GM18870 (cell line): Measurements from ENCODE around the gene ANKMY1.

ENCODE experiments used
- ATAC-seq: cut with Tn5 transposase; IDR thresholded peaks from one replicate; pipeline ENCODE4 v1.9.1; 2021; ENCODE audit warnings: moderate library complexity; ENCODE audit not compliant: unreplicated experiment

Gene ANKMY1

DNA sequence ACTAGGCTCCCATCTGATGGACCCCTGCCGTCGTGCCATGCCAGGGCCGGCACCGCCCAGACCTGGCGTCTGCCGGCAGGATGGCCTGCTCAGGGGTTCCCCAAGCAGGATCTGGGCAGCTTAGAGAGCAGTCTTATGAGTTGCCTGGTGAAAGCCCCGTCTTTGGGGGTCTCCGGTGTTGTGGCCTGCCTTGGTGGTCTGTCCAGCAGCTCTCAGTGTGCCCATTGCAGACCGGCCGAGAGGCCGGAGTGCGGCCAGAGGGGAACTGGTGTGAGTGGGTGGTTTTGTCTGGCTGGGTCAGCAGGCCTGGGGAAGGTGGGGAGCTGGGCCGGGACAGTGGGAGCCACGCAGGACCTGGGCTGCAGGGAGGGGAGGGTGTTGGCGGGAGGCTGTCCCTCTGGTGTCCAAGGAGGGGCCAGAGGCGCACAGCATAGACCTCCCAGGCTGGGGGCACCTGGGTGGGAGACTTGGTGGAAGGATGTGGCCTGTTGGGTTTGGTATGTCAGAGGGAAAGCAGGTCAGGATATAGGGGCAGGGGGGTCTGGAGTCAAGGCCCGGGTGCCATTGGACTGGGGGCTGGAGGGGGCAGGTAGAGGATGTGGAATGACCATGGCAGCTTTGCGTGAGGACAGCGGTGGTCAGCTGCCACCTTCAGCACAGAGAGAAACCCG is 105.9 kb downstream of the ANKMY1 start:
- no peak for ATAC-seq

DNA sequence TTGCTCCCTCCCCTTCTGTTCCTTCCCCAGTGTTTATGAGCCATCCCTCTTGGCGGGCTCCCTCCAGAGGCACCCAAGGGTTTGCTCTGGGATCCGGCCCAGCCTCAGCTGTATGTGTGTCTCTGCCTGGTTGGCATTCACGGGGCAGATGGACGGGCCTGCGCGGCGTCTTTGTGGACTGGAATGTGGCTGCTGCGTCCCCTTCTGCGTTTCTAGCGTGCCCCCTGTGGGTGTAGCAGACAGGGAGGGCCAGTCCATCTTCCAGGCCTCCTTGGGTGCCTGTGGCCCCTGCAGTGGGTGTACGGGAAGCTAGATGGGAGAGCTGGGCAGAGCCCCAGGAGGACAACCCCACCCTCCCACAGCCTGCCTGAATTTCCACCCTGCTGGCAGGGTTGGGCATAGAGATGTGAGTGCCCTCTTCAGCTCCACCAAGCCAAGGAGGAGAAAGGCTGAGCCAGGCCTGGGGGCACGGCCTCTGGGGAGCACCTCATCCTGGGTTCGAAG is 106.6 kb downstream of the ANKMY1 start:
- ATAC-seq: no peak

DNA sequence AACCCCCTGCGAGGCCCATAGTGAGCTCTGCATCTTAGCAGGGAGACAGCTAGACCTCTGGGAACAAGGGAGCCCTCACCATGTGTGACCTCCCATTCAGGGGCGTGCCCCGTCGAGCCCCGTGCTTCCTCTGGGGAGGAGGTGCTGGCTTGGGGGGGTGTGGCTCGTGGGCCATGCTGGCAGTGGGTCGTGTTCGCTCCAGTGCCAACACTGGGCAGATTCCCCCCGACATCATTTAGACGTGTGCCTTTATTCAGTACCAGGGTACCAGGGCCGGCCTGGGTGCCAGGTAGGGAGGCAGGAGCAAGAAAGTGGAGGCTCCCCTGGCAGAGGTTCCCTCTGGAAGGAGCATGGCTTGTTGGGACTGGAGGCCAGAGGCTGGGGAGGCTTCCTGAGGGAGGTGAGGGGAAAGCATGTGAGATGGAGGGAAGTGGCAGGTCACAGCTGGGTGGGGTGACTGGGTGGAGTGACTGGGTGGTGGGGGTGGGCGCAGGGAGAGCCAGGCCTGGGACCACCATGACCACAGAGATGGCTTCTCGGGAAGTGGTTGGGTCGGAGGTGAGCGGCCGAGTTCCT is 107.2 kb downstream of the ANKMY1 start:
- no peak for ATAC-seq

DNA sequence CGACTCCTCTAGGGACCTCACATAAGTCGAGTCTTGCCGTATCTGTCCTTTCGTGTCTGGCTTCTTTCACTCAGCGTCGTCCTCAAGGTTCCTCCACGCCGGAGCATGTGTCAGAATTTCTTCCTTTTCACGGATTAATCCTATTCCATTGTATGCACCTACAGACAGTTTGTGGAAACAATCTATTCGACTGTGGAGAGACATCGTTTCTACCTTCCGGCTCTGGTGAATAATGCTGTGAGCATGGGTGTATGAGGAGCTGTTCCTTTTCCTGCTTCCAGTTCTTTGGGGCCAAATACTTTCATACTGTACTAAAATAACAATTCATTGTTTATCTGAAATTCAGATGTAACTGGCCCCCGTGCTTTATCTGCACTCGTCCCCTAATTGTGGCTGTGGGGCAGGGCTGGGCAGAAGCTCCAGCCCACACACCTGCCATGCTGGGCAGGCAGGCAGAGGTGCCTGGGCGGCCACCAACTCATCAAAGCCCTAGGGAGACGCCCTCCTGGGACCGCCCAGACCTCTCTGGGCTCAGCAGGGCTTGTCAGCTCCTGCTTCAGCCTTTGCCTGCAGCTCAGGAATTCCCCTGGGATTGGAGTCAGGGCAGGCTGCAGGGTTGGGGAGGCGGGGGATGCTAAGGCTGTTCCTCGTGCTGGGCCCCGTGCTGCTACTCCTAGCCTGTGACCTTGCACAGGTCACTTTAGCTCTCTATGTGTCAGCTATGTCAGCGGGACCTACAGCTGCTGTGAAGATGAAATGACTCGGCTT is 107.8 kb downstream of the ANKMY1 start:
- no peak for ATAC-seq

DNA sequence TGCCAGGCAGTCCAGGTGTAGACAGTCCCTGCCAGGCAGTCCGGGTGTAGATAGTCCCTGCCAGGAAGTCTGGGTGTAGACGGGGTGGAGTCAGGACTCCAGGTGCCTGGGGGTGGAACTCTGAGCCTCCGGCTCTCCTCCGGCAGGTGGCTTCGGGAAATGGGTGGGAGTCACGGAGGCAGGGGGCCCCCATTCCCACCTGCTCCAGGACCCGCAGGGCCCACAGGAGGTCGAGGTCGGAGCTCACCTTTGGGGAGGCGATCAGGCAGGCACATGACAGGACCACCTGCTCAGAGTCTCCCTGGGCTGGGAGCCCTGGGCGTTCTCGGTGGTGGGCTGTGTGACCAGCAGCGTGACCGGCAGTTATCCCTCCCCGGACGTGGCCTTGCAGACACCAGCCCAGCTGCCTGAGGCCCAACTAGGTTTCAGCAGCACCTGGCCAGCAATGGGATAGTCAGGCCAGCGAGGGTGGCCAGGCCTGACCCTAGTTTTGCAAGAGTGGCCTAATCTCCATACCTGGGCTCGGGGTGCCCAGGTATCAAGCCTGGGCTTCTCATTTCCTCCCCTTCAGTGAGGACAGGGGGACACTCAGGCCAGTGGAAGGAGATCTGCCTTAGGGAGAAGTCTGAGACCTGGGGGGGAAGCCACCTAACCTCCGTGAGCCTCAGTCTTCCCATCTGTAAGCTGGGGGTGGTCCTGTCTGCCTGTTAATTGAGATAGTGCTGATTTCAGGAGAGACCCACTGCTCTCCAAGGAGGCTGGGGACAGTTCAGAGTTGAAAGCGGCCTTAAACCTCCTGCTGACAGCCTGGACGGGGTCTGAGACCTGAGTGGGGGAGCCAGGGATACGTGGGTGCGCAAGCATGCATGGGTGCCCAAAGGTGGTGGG is 109.2 kb downstream of the ANKMY1 start:
- ATAC-seq: no peak

DNA sequence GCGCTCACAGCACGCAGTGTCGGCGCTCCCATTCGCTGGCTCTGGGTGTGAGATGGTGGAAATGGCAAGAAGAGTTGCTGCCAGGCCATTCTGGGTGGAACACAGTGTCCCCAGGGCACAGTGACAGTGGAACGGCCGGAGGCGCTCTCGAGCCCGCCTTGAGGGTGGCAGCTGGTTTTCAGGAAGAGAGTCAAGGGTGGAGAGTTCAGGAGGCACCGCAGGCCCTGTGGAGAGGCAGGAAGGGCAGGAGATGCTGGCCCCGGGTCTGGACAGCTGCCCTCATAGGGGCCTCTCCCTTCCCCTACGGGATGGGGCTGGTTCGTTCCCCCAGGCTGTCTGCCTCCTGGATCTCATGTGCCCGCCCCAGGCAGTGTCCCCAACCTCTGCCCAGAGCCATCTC is 109.9 kb downstream of the ANKMY1 start:
- ATAC-seq: no peak

DNA sequence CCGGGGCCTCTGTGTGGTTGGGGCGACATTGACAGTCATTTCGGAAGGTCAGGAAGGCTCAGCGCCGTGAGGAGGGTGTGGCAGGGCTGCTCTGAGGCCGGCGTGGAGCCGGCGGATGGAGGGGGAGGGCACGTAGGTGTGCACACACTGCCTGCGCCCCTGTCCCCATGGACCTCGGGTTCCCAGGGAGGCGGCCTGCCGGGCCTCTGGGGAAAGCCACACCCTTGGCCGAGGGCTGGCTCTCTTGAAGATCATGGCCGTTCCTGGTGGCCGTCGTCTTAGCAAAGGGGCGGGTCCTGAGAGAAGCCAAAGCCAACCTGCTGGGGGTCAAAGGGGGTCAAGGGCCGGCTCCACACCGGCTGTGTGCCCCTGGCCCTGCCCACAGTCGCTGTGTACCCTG is 110.5 kb downstream of the ANKMY1 start:
- ATAC-seq: no peak

DNA sequence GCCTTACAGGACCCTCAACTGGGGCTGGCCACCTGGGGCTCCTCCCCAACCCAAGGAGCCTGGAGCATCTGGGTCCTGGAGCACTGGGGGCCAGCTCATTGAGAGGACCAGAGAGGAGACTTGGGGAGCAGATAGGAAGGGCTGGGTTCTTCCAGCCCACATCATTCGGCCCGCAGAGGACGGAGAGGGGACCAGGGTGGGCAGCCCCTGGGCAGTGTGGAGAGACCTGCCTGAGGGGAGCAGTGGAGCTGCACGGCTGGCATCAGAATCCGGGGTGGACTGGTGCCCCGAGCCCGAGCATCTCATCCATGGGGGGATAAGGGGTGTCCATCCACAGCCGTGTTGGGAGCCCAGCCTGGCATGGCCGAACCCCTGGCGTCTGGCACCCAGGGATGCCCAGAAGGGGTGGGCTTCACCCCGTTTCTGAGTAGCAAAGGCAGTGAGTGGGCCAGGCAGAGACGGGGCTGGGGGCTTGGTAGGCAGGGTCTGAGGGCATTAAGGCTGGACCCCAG is 111.1 kb downstream of the ANKMY1 start:
- ATAC-seq: no peak

DNA sequence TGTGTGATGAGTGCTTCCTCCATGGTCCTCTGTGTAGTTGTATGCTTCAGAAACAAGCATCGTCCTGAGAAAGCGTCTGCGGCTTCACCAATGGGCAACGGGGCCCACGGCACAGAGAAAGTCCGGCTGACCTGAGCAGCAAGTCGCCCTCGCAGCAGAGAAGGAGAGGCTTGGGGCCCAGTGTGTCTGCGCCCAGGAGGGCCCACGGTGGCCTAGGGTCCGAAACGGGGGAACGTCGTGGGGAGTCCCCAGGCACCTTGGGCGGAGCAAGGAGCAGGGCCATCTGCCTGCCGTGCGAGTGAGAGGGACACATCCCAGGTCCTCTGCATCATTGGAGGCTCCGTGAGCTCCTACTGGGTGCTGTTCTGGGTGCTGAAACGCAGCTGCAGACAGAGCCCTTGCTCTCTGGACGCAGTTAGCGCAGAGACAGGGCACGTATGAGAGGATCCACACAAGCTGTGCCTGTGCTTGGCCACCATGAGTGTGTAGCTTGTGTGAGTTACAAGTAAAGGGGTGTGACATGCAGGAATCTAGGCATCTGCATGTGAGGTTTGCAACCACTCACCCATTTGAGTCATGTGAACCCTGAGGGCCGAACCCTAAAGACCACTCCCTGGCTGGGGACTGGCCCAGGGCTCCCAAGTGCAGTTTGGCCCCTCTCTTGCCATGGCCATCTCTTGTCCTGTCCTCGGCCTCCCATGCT is 111.7 kb downstream of the ANKMY1 start:
- no peak for ATAC-seq

DNA sequence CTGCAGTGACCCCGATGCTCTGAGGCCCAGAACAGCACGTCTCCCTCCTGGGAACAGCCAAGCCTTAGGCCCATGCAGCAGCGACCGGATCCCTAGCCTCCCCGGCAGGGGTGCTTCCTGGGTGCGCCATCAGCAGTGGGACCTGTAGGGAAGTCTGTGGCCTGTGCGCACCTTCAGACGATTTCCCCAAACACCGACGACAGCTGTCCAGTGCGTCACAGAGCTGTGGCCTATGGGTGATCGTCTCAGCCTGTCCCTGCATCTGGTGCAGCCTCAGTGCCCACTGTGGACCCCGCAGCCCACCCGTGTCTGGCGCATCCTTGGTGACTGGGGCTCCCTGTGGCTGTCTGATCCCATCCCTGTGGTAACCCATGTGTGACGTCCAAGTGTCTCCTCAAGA is 113.3 kb downstream of the ANKMY1 start:
- ATAC-seq: no peak

DNA sequence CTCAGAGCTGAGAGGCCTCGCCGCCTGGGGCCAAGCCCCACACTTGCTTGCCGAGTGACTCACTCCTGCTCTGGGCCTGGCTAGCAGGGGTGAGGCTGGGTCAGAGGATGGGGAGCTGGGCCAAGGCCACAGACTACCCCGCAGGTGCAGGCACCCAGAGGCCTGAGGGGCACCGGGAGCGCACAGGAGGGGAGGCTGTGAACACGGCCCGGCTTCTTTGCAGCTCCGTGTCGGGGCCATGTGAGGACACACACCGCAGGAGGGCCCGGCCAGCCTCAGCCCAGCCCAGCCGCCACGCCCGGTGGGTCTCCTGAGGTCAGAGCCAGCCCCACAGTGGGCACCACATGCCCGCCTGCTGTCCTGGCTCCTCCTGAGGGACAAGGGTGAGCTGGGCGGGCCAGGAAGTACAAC is 113.9 kb downstream of the ANKMY1 start:
- no peak for ATAC-seq

DNA sequence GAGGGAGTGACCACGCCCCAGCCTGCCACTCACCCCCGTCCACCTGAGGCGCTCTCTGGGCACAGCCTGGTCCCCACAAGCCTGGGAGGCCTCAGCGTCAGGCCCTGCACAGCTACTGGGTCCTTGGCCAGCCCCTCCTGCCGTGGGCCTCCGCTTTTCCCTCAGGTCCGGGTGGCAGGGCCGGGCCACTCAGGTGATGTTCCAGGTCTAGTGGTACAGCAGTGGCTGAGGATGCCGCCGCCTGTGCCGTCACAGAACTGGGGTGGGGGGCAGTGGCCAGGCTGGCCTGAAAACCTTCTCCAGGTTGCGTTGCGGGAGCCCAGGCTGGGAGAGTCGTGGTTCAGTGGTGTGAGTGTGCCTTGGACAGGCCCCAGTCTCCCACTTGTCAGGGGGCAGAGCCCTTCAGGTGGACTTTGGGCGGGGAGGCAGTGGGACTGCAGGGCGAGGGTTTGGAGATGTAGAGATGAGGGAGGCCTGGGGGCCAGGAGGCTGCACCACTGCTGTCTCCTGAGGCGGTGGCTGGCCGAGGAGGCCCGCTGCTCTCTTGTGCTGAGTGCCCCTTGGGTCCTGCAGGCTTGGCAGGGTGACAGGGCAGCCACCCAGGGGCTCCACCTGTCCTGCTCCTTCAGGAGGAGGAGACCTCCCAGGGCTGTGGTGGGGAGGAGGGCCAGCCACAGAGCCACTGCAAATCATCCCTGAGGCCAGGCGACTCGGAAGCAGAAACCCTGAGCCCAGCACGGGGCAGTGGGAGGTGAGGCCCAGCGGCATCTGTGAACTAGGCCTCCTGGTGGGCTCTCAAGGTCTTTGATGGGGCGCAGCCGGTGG is 114.7 kb downstream of the ANKMY1 start:
- no peak for ATAC-seq

DNA sequence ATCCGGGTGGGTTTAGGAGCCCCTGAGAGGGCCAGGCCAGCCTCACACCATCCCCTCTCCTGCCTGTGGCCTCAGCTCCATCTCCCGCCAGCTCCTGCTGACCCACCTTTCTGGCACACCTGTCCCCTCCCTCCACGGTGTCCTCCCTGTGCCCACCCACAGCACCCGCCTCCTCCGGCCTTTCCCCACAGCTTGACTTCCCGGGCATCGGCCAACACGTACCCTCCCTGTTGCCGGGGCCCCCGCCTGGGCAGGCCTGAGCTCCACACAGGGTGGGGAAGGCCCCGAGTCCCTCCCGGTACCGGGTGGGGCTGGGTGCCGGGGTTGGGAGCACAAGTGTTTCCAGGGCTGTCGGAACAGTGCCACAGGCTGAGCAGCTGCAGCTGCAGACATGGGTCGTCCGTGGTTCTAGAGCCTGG is 115.8 kb downstream of the ANKMY1 start:
- no peak for ATAC-seq

DNA sequence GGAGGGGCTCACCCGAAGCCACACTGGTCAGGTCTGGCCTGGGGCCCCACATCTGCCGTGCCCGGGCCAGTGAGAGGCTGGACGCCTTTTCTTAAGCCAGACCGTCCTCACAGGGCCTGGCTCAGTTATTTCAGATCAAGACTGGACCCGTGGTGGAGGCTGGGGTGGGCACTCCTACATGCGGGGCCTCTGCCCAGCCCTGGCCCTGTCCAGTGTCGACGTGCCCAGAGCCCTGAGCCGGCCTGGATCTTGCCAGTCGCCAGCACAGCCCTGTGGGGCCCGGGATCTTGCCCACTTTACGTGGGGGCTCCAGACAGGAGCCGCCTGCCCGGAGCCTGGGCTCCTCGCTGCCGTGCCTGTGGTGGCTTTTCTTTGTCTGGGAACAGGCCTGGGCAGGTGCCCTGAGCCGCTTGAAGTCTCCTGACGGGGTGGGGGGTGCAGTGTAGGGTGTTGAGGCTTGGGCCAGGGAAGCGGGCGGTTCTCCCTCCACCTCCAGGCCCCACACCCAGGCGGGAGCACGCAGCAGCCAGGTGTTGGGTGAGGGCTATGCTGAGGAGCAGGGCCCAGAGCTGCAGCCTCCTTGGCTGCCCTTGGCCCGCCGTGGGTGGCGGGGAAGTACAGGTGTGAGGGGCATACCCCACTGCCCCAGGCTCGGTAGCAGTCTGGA is 116.3 kb downstream of the ANKMY1 start:
- no peak for ATAC-seq

DNA sequence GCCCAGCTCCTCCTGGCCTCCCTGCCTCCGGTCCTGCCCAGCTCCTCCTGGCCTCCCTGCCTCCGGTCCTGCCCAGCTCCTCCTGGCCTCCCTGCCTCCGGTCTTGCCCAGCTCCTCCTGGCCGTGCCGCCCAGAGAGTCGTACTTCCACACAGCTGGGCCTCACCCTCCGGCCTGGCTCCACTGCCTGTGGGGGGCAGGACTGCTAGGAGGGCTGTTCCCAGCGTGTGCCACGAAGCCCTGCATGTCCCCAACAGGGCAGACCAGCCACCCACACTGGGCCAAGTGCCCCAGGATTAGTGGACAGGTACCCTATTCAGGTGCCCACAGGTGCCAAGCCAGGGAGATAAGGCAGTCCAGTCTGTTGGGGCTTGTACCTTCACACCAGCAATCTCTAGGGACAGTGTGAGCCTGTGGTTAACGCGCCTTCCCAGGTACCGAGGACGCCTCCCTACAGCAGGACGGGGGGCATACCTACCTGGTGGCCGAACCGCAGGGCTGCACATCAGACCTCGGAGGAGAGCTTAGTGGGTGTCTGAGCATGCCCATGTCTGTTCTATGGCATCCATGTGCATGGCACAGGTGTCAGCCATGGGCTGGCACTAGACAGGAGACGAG is 117.0 kb downstream of the ANKMY1 start:
- ATAC-seq: no peak

DNA sequence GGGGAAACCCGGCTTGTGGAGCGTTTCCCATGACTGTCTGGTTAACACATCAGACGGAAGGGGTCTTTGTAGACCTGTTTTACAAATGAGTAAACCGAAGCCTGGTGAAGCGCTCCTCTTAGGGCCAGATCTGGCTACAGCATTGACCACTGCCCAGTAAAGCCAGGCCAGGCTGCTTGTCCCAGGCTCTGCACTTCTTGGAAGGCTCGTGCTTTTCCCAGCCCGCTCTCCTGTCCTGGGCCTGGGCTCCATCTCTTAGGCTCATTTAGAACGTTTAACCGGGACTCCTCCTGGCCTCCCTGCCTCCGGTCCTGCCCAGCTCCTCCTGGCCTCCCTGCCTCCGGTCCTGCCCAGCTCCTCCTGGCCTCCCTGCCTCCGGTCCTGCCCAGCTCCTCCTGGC is 117.5 kb downstream of the ANKMY1 start:
- no peak for ATAC-seq

DNA sequence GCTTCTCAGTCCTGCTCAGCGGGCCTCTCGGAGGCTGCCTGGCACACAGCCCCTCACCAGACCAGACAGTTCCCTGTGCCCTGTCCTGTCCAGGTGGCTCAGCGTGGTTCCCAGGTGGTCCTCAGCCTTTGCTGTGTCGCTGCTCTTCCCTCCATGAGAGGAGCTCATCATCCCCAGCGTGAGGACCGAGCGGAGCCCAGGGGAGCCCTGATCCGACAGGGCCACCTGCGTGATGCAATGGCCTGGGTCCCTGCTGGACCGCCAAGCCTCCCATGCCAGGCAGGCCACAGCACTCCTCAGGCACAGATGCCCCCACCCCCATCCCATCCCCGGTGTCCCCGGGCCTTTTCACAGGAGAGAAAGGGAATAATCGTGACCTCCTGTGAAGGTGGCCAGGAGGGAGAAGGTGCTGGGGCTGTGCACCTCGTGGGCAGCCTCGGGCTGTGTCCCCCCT is 118.1 kb downstream of the ANKMY1 start:
- no peak for ATAC-seq
